Keratinocyte (primary cell): ENCODE data around the gene TMEM267. TPM values are rescaled to one million over a fixed set of nuclear protein-coding genes. Genes with fewer than 3 reads are reported as not detected.

Experiments
- DNase-seq: peaks from one replicate; pipeline ENCODE4 v3.0.0-alpha.2; 2011; ENCODE audit warnings: low read depth, missing footprints, low spot score
- FAIRE-seq: peaks from 2 replicates; lab custom pipeline; 2011; peaks lifted over from hg19 to GRCh38; lab: Jason Lieb, UNC
- H2AFZ ChIP-seq: 2 replicates; pipeline ENCODE4 v1.6.0; 2012; ENCODE audit warnings: low read length, control low read depth, inconsistent platforms; ENCODE audit not compliant: control insufficient read depth
- H3K27ac ChIP-seq: 2 replicates; pipeline ENCODE4 v1.5.1; 2011; ENCODE audit warnings: low read length; ENCODE audit not compliant: control insufficient read depth, insufficient read depth
- H3K27me3 ChIP-seq: 3 replicates; pipeline ENCODE4 v1.6.0; 2011; ENCODE audit warnings: low read length; ENCODE audit not compliant: control insufficient read depth, insufficient read depth; ENCODE audit errors: extremely low read depth
- H3K36me3 ChIP-seq, 2 experiments: 2 replicates in 1 of 2; 3 replicates in 1 of 2; pipeline ENCODE4 v1.5.1; 2011; ENCODE audit warnings: low read length in 2 of 2, mild to moderate bottlenecking in 1 of 2; ENCODE audit not compliant: control insufficient read depth in 2 of 2, insufficient read depth in 2 of 2; ENCODE audit errors: extremely low read depth in 1 of 2
- H3K4me1 ChIP-seq: 3 replicates; pipeline ENCODE4 v1.5.1; 2011; ENCODE audit warnings: low read length; ENCODE audit not compliant: control insufficient read depth, insufficient read depth; ENCODE audit errors: extremely low read depth
- H3K4me2 ChIP-seq: 3 replicates; pipeline ENCODE4 v1.6.0; 2011; ENCODE audit warnings: low read depth, low read length; ENCODE audit not compliant: control insufficient read depth, insufficient read depth; ENCODE audit errors: extremely low read depth
- H3K4me3 ChIP-seq, 3 experiments: fragments of 200-600 bp in 1 of 3; sonication (generic) in 1 of 3; 2 replicates in 2 of 3; 3 replicates in 1 of 3; pipeline ENCODE4 v1.5.1; 2011 to 2016; ENCODE audit warnings: low read length in 3 of 3, mild to moderate bottlenecking in 3 of 3, control low read depth in 2 of 3, inconsistent platforms in 1 of 3, low read depth in 1 of 3, mixed read lengths in 1 of 3, mixed run types in 1 of 3, moderate library complexity in 1 of 3; ENCODE audit not compliant: control insufficient read depth in 2 of 3, insufficient read depth in 2 of 3; ENCODE audit errors: extremely low read depth in 1 of 3
- H3K79me2 ChIP-seq: 2 replicates; pipeline ENCODE4 v1.6.0; 2012; ENCODE audit warnings: low read length; ENCODE audit not compliant: control insufficient read depth, insufficient read depth
- H3K9ac ChIP-seq: 3 replicates; pipeline ENCODE4 v1.6.0; 2011; ENCODE audit warnings: low read length; ENCODE audit not compliant: control insufficient read depth, insufficient read depth; ENCODE audit errors: extremely low read depth
- H3K9me1 ChIP-seq: 3 replicates; pipeline ENCODE4 v1.6.0; 2011; ENCODE audit warnings: low read length; ENCODE audit not compliant: control insufficient read depth, insufficient read depth; ENCODE audit errors: extremely low read depth
- H3K9me3 ChIP-seq: 2 replicates; pipeline ENCODE4 v1.5.1; 2012; ENCODE audit warnings: low read depth, low read length; ENCODE audit not compliant: control insufficient read depth
- H4K20me1 ChIP-seq: 3 replicates; pipeline ENCODE4 v1.6.0; 2011; ENCODE audit warnings: low read length; ENCODE audit not compliant: control insufficient read depth, insufficient read depth; ENCODE audit errors: extremely low read depth
- CTCF ChIP-seq, 3 experiments: IDR thresholded peaks in 1 of 3; conservative IDR thresholded peaks in 1 of 3; optimal IDR thresholded peaks in 1 of 3; 2 replicates in 2 of 3; 3 replicates in 1 of 3; pipeline versions ENCODE3 to v1.5.1; 2011; ENCODE audit warnings: low read length in 3 of 3, mild to moderate bottlenecking in 3 of 3, moderate library complexity in 2 of 3, control low read depth in 1 of 3, inconsistent platforms in 1 of 3; ENCODE audit not compliant: insufficient read depth in 2 of 3; ENCODE audit errors: extremely low read depth in 1 of 3
- EZH2 ChIP-seq: IDR thresholded peaks from one replicate; pipeline ENCODE4 v1.6.1; 2012; ENCODE audit warnings: inconsistent platforms, mild to moderate bottlenecking, low read length, moderate library complexity
- dilution Hi-C: fragments of 300-500 bp; cut with MboI; formaldehyde crosslinking; loops from one replicate; pipeline ENCODE4 v1.7.0; 2020; ENCODE audit warnings: low sequenced_read_pairs; ENCODE audit not compliant: extremely low pct_ligation_motif_present
- polyA plus RNA-seq, 5 experiments: library from polyadenylated mRNA; depleted of rRNA in 3 of 5; stranded (reverse) in 3 of 5; stranded (forward) in 1 of 5; unstranded in 1 of 5; fragments of >200 nt; gene quantifications; 1 replicate in 1 of 5; 2 replicates in 3 of 5; 3 replicates in 1 of 5; pipeline versions ENCODE4 v1.2.1 to v1.2.3, GENCODE V29; 2011 to 2012; ENCODE audit warnings: missing spikeins in 2 of 5, low read depth in 1 of 5, low replicate concordance in 1 of 5

The TMEM267 gene
- polyA plus RNA-seq, 1 donor (not counting 4 experiments of a cell fraction or from before 2014, with no cell fraction given): 30.7 TPM

GRCh38 chr5:43432486-43433375 lies 50.9 kb downstream of the TMEM267 start:
- Histone ChIP-seq H4K20me1 (no peaks in the 10 kb centered on the region), H3K9ac (no peak overlapping the region), H3K27ac (no peak overlapping the region), H3K9me3 (no peaks in the 10 kb centered on the region), H3K9me1 (no peaks in the 10 kb centered on the region), H2AFZ (no peak overlapping the region), H3K4me2 (peak overlapping the region; percentile 44), H3K79me2 (no peaks in the 10 kb centered on the region), H3K36me3 (no peaks in the 10 kb centered on the region), H3K4me3 (no peak overlapping the region), H3K4me1 (peaks cover 36% of the 10 kb centered on the region), H3K27me3 (no peaks in the 10 kb centered on the region)
- dilution Hi-C loops: no loop called here
- DNase-seq (peak; percentile 79), FAIRE-seq (peak; percentile 79)
- no peak for TF ChIP-seq CTCF (optimal IDR thresholded peaks at IDR 0.05 in 1 of 3, IDR thresholded peaks at IDR 0.05 in 1 of 3, conservative IDR thresholded peaks at IDR 0.05 in 1 of 3; ENCODE audit: extremely low read depth in 1 of 3, insufficient read depth in 2 of 3, low read length in 3 of 3)
- no peak for TF ChIP-seq EZH2

GRCh38 chr5:43429706-43430105 lies 54.0 kb downstream of the TMEM267 start:
- no peak overlapping the region for H3K4me2 ChIP-seq
- TF ChIP-seq EZH2: no peak
- TF ChIP-seq CTCF (optimal IDR thresholded peaks at IDR 0.05 in 1 of 3, IDR thresholded peaks at IDR 0.05 in 1 of 3, conservative IDR thresholded peaks at IDR 0.05 in 1 of 3; ENCODE audit: extremely low read depth in 1 of 3, insufficient read depth in 2 of 3, low read length in 3 of 3): no peak
- DNase-seq (no peak), FAIRE-seq (peak; percentile 67)
- H3K36me3 ChIP-seq: no peaks in the 10 kb centered on the region
- H3K9me3 ChIP-seq: no peaks in the 10 kb centered on the region
- H4K20me1 ChIP-seq: no peaks in the 10 kb centered on the region
- no peak overlapping the region for H3K27ac ChIP-seq
- no peaks in the 10 kb centered on the region for H3K9me1 ChIP-seq
- no peak overlapping the region for H3K9ac ChIP-seq
- dilution Hi-C loops: no loop called here
- H3K79me2 ChIP-seq: no peaks in the 10 kb centered on the region
- peaks cover 55% of the 10 kb centered on the region for H3K4me1 ChIP-seq
- H3K4me3 ChIP-seq: no peak overlapping the region
- H2AFZ ChIP-seq: no peak overlapping the region
- H3K27me3 ChIP-seq: no peaks in the 10 kb centered on the region
